Measurements from ENCODE around the gene CRTAC1. TPM values are rescaled to one million over a fixed set of nuclear protein-coding genes. Genes with fewer than 3 reads are reported as not detected.
"Not testable (repeated sequence)": the region's sequence is repeated elsewhere in the genome, so short reads cannot be mapped to it uniquely, and the experiment has no call there.

The CRTAC1 gene
- total RNA-seq, 1 experiment from 2014 or later = not detected

DNA sequence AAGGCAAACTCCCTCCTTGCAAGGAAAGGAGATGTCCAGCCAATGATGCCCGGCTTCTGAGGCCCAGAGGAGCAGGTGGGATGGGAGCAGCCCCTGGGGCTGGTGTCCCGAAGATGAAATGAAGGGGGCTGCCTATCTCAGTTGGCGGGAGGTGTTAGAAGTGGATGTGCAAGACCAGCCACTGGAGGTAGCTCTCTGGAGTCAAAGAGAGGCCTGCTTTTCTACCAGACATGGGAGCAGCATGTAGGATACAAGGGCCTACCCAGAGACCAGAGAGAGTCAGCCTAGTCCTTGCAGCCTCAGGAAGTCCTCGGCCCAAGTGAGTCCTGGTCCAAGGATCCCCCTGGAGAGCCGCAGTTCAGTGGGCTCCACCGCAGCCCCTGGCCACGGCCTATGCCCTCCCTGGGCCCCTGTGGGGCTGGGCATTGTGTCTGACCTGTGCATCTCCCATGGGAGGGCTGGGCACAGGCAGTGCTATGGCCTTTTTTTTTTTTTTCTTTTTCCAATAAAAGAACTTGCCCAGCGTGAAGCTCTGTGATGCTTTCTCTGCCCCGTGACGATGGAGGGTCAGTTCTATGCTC lies 163.1 kb downstream of the CRTAC1 start:
- DNase-seq (ENCODE audit: low read depth) = no peak
- in situ Hi-C loops (cut with HindIII; ENCODE audit: low pct_unique_long_range_greater_than_20kb, low sequenced_read_pairs) = no loop called here

- DNase-seq (ENCODE audit: low read depth) = no peak
- in situ Hi-C loops (cut with HindIII; ENCODE audit: low pct_unique_long_range_greater_than_20kb, low sequenced_read_pairs) = no loop called here
Observed at GRCh38 chr10:97866524-97867219, 163.7 kb downstream of the CRTAC1 start.

DNA sequence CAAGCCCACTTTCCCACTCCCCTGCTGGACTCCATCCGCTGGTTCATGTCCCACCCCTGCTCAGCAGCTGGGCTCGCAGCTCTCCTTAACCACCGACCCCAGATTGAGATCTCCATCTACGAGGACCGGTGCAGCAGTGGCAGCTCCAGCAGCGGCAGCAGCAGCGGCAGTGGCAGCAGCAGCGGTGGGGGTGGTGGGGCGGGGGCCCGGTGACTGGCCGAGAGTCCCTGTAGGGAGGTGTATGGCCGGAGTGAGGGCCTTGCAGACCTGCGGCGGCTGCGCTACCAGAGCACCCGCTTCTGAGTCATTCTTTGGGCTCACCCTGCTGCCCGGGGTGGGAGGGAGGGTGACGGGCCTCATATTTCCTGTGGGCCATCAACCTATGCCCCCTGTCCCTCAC lies 164.9 kb downstream of the CRTAC1 start:
- in situ Hi-C loops (cut with HindIII; ENCODE audit: low pct_unique_long_range_greater_than_20kb, low sequenced_read_pairs) = no loop called here
- no peak for DNase-seq (ENCODE audit: low read depth)

- no peak for DNase-seq (ENCODE audit: low read depth)
- in situ Hi-C loops (cut with HindIII; ENCODE audit: low pct_unique_long_range_greater_than_20kb, low sequenced_read_pairs) = no loop called here
Observed at GRCh38 chr10:97863808-97864207, 166.6 kb downstream of the CRTAC1 start.

- DNase-seq (ENCODE audit: low read depth) = no peak
- in situ Hi-C loops (cut with HindIII; ENCODE audit: low pct_unique_long_range_greater_than_20kb, low sequenced_read_pairs) = no loop called here
Observed at GRCh38 chr10:97861924-97862323, 168.5 kb downstream of the CRTAC1 start.

- in situ Hi-C loops (cut with HindIII; ENCODE audit: low pct_unique_long_range_greater_than_20kb, low sequenced_read_pairs) = no loop called here
- peak; percentile 74 for DNase-seq (ENCODE audit: low read depth)
Observed at GRCh38 chr10:97861097-97861750, 169.2 kb downstream of the CRTAC1 start.

GRCh38 chr10:97858001-97858439 lies 172.4 kb downstream of the CRTAC1 start:
- in situ Hi-C loops (cut with HindIII; ENCODE audit: low pct_unique_long_range_greater_than_20kb, low sequenced_read_pairs) = no loop called here
- peak; percentile 50 for DNase-seq (ENCODE audit: low read depth)

DNA sequence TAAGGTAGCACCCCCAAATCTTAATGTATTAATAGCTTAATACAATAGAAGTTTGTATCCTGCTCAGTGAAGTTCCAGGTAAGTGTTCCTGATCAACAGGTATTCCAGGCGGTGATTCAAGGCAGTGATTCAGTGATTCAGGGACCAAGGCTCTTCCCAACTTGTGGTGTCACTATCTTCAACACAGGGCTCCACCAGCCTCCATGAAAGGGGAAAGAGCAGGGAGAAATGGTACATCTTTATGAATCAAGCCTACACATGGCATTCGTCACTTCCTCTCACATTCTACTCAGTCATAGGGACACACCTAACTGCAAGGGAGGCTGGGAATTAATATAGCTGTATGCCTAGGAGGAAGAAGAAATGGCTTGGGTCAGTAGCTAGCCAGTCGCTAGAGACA lies 175.7 kb downstream of the CRTAC1 start:
- in situ Hi-C loops (cut with HindIII; ENCODE audit: low pct_unique_long_range_greater_than_20kb, low sequenced_read_pairs) = no loop called here
- no peak for DNase-seq (ENCODE audit: low read depth)

- in situ Hi-C loops (cut with HindIII; ENCODE audit: low pct_unique_long_range_greater_than_20kb, low sequenced_read_pairs) = no loop called here
- DNase-seq (ENCODE audit: low read depth) = no peak
Observed at GRCh38 chr10:97852840-97853405, 177.5 kb downstream of the CRTAC1 start.

DNA sequence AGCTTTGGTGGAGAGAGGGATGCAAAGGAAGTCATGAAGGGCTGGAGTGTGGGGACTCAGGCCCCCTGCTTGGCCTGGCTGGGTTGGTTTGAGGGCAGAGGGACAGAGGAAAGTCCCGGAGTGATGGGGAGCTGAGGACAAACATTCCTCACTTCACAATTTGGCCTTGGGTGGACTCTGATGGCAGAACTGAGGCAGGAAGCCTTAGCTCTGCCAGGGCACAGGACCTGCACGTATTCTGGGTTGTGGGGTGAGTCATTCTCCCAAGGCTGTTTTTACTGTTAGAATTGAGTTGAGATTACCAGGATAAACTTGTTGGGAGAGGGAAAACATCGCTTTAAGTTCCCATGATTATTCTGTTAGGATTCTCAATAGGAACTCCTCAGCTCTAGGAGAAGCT lies 178.1 kb downstream of the CRTAC1 start:
- in situ Hi-C loops (cut with HindIII; ENCODE audit: low pct_unique_long_range_greater_than_20kb, low sequenced_read_pairs) = no loop called here
- DNase-seq (ENCODE audit: low read depth) = no peak

GRCh38 chr10:97851341-97852001 lies 178.9 kb downstream of the CRTAC1 start:
- in situ Hi-C loops (cut with HindIII; ENCODE audit: low pct_unique_long_range_greater_than_20kb, low sequenced_read_pairs) = no loop called here
- no peak for DNase-seq (ENCODE audit: low read depth)

DNA sequence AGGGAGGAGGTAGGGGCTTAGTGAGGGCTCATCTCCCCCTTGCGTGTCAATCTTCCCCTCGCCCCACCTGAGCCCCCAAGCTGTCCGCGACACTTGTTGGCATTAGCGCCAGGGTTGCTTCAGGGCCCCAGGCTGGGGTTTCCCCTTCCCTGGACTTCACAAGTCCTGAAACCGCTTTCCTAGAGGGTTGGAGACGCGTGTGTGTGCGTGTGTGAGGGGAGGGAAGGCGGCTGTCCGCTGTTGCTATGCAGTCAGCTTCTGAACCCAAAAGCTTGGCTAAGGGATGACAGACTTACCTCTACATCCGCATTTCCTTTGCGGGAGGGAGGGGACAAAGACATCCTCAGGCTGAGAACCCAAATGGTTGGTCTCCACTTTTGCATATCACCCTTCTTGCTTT lies 180.0 kb downstream of the CRTAC1 start:
- in situ Hi-C loops (cut with HindIII; ENCODE audit: low pct_unique_long_range_greater_than_20kb, low sequenced_read_pairs) = no loop called here
- DNase-seq (ENCODE audit: low read depth) = no peak

DNA sequence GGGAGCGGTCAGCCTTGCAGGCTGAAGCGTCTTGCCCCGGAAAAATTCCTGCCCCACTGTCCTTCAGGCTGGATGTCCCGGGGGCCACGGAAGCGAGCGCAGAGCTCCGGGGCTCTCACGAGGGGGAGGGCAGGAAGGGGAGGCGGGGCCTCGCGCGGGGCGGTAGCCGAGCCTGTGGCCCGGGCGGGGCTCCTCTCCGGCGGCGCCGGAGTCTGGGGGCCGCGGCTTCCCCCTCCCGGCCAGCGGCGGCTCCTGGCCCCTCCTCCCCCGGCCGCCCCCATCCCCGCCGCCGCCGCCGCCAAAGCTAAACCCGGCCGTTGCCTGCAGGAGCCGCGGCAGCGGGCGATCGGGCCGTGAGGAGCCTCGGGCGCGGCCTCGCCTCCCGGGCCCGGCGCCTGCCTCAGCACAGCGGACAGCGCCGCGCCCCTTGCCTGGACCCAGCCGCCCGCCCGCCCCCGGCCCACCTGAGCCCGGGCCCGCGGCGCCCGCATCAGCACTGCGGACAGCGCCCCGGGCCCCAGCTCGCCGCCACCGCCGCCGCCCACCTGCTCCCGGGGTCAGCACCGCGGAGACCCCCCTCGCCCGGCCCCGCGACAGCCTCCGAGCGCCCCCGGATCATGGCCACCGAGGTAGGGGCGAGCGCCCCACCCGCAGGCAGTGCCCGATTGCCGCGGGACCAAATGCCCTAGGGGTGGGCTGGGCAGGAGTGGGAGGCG lies 180.6 kb downstream of the CRTAC1 start, which contains the start of gene GOLGA7B:
Gene GOLGA7B (plus strand): TSS at position 157 of the 716 bp plus-strand sequence. CDS start 461 bp downstream, at position 618.
- DNase-seq (ENCODE audit: low read depth) = no peak
- in situ Hi-C loops (cut with HindIII; ENCODE audit: low pct_unique_long_range_greater_than_20kb, low sequenced_read_pairs) = no loop called here

DNA sequence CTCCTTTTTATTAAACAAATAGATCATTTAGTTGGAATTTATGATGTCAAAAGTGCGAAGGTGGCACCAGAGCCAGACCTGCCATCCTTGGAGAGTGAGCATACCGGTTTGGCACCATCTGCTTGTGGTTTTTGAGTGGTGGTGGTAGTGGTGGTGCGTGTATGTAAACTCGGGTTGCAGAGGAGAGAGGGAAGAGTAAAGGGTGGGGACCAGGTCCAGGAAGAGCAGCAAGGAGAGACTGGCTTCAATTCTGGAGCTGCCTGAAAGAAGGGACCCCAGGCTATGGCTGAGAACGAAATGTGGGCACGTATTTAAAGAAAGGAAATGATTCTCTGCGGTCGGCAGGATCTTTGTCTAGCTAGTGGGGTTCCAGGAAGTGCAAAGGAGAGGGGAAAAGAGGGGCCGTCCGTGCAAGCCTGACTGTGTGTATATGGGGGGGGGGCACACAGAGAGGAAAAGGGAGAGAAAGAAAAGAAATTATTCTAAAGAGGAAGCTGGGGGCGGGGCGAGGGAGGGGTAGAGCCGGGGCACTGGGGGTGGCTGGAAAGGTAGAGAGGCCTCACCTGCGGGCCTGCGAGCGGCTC lies 181.2 kb downstream of the CRTAC1 start:
- no peak for DNase-seq (ENCODE audit: low read depth)
- in situ Hi-C loops (cut with HindIII; ENCODE audit: low pct_unique_long_range_greater_than_20kb, low sequenced_read_pairs) = no loop called here

GRCh38 chr10:97844678-97845077 lies 185.7 kb downstream of the CRTAC1 start:
- in situ Hi-C loops (cut with HindIII; ENCODE audit: low pct_unique_long_range_greater_than_20kb, low sequenced_read_pairs) = no loop called here
- DNase-seq (ENCODE audit: low read depth) = no peak

- DNase-seq (ENCODE audit: low read depth); in situ Hi-C loops (cut with HindIII; ENCODE audit: low pct_unique_long_range_greater_than_20kb, low sequenced_read_pairs): not testable (repeated sequence)
Observed at GRCh38 chr10:97843972-97844371, 186.4 kb downstream of the CRTAC1 start.

DNA sequence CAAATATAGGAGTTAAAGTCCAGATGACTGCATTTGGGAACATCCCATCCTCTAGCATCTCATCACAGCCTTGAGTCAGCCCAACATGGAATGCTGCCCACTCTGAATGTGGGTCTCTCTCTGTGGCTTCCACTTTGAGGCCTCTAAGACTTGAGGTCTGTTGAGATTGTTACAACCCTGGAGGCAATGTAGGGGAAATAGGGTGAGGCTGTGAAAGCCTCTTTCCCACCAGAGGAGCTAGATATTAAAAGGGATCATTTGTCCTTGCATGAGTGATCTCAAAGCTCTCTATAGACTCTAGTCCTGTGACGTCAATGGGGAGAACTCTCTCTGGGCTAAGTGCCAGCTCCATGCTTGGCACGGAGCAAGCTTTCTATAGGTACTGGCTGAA lies 187.1 kb downstream of the CRTAC1 start:
- no peak for DNase-seq (ENCODE audit: low read depth)
- in situ Hi-C loops (cut with HindIII; ENCODE audit: low pct_unique_long_range_greater_than_20kb, low sequenced_read_pairs) = no loop called here

Measured in Caki2 (cell line).